ENCODE data around the gene CNN3.

DNA sequence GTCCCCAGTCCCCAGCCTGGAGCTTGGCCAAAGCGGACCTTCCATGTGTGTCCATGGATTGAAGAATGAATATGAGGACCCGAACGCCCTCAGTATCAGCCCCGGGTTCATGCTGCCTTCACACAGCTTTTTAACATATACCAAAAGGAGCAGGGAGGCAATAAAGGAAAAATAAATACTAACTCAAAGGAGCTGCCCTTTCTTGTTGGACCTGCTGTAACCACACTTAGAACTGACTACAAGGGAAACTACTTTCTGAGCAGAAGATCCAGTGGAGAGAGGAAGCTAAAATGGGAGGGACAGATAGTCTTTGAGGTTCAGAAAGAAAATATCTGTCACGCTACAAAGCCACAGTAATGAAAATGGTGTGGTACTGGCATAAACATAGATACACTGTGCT is 48.6 kb downstream of the CNN3 start:
- TF ChIP-seq, protein P1, sequence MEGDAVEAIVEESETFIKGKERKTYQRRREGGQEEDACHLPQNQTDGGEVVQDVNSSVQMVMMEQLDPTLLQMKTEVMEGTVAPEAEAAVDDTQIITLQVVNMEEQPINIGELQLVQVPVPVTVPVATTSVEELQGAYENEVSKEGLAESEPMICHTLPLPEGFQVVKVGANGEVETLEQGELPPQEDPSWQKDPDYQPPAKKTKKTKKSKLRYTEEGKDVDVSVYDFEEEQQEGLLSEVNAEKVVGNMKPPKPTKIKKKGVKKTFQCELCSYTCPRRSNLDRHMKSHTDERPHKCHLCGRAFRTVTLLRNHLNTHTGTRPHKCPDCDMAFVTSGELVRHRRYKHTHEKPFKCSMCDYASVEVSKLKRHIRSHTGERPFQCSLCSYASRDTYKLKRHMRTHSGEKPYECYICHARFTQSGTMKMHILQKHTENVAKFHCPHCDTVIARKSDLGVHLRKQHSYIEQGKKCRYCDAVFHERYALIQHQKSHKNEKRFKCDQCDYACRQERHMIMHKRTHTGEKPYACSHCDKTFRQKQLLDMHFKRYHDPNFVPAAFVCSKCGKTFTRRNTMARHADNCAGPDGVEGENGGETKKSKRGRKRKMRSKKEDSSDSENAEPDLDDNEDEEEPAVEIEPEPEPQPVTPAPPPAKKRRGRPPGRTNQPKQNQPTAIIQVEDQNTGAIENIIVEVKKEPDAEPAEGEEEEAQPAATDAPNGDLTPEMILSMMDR (IDR thresholded peaks at IDR 0.05 in 4 of 5, conservative IDR thresholded peaks at IDR 0.05 in 1 of 5): no peak
- TF ChIP-seq POLR2A (IDR thresholded peaks at IDR 0.05): no peak
